ENCODE results near the gene DRGX.

DNA sequence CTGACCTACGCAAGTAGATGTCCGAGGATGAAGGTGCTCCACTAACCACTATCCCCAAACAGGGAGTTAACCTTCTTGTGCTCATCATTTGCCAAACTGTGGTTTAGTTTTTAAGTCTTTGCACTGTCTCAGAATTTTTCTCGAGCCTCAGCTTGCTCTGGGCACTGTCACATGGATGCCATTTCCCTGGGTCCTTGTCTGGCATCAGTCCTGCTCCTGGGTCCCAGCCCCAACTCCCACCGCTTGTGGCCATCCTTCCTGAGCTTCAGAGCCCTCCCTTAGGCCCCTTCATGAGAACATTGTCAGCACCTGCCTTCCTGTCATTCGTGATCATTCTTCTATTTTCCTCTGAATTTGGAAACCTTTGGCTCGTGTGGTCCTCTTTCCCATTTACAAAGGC, 63.1 kb downstream of the DRGX start:
- no peak for TF ChIP-seq GATA3 (IDR thresholded peaks at IDR 0.05; ENCODE audit: low read depth, low read length)
- no peak for TF ChIP-seq GATA2 (IDR thresholded peaks at IDR 0.05; ENCODE audit: low read depth, low read length)

Measured in SH-SY5Y (cell line).